ENCODE data around the gene MMP28. TPM values are rescaled to one million over a fixed set of nuclear protein-coding genes. Genes with fewer than 3 reads are reported as not detected.

Gene MMP28
- total RNA-seq, 4 donors from 2014 or later = 62.5 to 115 (median 79.1) TPM

DNA sequence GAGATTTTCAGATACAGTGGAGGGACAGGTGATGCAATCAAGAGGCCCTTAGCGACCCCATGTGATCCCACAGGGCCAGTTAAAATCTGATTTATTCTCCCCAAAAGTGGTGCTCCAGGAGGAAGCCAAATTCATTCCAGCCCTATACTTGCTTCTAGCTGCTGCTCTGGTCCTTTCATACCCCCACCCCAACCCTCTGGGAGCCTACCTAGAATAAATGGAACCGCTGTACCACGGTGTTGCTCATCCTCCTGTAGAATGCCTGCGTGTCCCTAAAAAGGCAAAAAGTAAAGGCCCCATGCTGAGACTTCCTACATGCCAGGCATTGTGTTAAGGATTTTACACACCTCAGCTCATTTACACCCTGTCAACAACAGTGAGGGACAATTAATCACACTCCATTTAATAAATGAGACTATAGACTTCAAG, 66.0 kb downstream of the MMP28 start:
- TF ChIP-seq, protein P1, sequence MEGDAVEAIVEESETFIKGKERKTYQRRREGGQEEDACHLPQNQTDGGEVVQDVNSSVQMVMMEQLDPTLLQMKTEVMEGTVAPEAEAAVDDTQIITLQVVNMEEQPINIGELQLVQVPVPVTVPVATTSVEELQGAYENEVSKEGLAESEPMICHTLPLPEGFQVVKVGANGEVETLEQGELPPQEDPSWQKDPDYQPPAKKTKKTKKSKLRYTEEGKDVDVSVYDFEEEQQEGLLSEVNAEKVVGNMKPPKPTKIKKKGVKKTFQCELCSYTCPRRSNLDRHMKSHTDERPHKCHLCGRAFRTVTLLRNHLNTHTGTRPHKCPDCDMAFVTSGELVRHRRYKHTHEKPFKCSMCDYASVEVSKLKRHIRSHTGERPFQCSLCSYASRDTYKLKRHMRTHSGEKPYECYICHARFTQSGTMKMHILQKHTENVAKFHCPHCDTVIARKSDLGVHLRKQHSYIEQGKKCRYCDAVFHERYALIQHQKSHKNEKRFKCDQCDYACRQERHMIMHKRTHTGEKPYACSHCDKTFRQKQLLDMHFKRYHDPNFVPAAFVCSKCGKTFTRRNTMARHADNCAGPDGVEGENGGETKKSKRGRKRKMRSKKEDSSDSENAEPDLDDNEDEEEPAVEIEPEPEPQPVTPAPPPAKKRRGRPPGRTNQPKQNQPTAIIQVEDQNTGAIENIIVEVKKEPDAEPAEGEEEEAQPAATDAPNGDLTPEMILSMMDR (IDR thresholded peaks at IDR 0.05) = no peak
- no peak for TF ChIP-seq POLR2A (IDR thresholded peaks at IDR 0.05)
- WGBS, 2 donors = 75 to 80% methylated on average over 4 of the region's 4 CpGs
- intact Hi-C loops (cut with DNase I; ENCODE audit: low total_unique reads) = no loop called here
- no peak overlapping the region for H3K4me3 ChIP-seq (ENCODE audit: low read depth, poor library complexity, severe bottlenecking)
- DNase-seq (ENCODE audit: low spot score in 2 of 2) = no peak

DNA sequence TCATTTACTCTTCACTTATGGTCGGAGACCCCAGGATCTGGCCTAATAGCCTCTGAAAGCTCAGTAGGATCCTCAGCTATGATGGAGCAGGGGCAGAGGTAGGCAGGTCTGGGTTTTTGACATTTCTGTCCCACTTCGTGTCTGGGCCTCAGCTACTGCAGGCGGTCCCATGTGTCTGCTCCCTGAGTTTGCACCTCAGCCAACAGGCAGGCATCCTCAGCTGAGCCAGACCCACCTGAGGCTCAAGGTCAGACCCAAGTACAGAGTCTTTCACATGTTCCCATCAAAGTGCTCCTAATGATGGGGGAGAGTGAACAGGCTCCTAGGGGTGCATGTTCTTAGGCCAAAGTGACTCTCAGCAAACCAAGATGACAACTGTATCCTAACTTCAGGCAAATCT, 66.9 kb downstream of the MMP28 start:
- intact Hi-C loops (cut with DNase I; ENCODE audit: low total_unique reads) = no loop called here
- no peak overlapping the region for H3K4me3 ChIP-seq (ENCODE audit: low read depth, poor library complexity, severe bottlenecking)
- no peak for TF ChIP-seq POLR2A (IDR thresholded peaks at IDR 0.05)
- TF ChIP-seq, protein P1 (IDR thresholded peaks at IDR 0.05) = no peak
- peak in 1 of 2 donors; percentile 74 for DNase-seq (ENCODE audit: low spot score in 2 of 2)
- 81 to 88% methylated on average over 3 of the region's 3 CpGs for WGBS, 2 donors

DNA sequence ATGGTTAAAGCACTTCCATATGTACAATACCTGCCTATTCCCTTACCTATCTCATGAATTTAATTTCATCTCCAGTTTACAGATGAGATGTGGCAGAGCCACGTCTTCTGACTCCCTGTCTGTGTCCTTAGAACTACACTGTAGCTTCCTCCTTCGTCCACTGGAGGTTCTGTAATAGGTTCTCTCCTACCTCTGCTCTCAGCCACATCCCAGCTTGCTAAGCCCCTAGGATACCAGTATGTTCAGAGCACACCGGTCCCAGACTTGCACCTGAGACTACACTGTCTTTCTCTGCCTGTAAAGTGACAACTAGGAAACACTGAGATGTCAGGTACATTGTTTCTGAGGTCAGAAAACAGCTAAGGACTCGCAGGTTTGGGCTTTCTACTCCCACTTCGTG, 67.8 kb downstream of the MMP28 start:
- H3K4me3 ChIP-seq (ENCODE audit: low read depth, poor library complexity, severe bottlenecking) = no peak overlapping the region
- TF ChIP-seq, protein P1 (IDR thresholded peaks at IDR 0.05) = no peak
- TF ChIP-seq POLR2A (IDR thresholded peaks at IDR 0.05) = no peak
- DNase-seq (ENCODE audit: low spot score in 2 of 2) = no peak
- 88 to 92% methylated on average over 5 of the region's 5 CpGs for WGBS, 2 donors
- intact Hi-C loops (cut with DNase I; ENCODE audit: low total_unique reads) = no loop called here

DNA sequence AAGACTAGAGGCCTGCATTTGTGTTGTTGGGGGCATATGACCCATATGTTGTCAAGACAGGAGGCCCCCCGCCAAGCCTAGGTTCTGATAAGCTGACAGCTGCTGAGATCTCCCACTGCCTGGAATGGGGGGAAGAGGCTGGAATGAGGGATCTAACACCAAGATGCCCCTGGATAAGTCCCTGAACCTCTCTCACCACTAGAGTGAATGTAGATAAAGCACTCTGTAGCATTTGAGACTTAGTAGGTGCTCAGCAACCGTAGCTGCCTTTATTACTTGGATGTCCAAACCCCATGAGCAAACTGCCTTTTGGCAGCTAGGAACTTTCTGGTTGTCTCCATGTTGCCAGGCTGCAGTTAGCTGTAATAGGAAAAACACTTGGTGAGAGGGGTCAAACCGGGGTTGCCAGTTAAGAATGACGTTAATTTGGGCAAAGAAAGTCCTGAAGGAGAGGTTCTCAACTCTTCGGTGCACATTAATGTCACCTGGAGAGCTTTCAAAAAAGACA, 68.4 kb downstream of the MMP28 start:
- TF ChIP-seq, protein P1 (IDR thresholded peaks at IDR 0.05) = no peak
- no peak overlapping the region for H3K4me3 ChIP-seq (ENCODE audit: low read depth, poor library complexity, severe bottlenecking)
- WGBS, 2 donors = 81% methylated on average over 5 of the region's 5 CpGs
- DNase-seq (ENCODE audit: low spot score in 2 of 2) = no peak
- intact Hi-C loops (cut with DNase I; ENCODE audit: low total_unique reads) = no loop called here

DNA sequence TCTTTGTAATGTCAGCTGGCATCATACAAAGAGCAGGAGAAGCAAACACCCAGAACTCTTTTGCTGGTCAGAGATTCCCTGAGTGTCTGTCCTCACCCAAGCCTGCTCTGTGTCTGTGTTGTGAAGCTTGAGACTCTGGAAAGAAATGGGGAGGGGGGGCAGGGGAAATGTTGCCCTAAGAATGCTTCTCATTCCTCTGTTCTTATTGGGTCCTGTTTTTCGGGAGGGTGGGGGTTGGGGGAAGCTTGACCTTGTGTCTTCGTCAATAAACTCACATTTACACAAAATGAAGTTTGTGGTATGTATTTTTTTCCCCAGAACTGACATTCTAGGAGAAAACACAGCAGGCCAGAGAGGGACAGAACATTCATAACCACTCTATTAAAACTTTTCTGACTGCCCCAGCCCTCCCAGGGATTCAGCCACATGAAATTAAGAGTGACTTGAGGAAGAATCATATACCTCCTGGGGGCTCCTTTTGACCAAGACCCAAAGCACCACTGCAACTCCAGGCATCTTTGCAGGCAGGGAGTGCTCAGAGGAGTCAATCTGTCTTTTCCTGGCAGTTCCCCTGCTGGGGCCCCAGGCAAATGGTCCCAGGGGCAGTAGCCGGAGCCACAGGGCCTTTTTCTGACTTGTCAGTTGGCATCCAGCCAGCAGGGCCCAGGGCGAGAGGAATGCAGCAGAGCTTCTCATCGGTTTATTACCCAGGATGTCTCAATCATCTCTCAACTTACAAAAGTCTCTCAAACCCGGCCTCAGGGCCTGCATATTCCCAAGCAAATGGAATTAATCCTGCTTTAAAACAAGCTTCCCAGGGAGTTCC, 69.1 kb downstream of the MMP28 start:
- 50 to 53% methylated on average over 6 of the region's 6 CpGs for WGBS, 2 donors
- intact Hi-C loops (cut with DNase I; ENCODE audit: low total_unique reads) = no loop called here
- peak in 1 of 2 donors; percentile 88 for DNase-seq (ENCODE audit: low spot score in 2 of 2)
- no peak overlapping the region for H3K4me3 ChIP-seq (ENCODE audit: low read depth, poor library complexity, severe bottlenecking)
- no peak for TF ChIP-seq POLR2A (IDR thresholded peaks at IDR 0.05)
- TF ChIP-seq, protein P1 (IDR thresholded peaks at IDR 0.05) = no peak

Measured in lower leg skin (tissue), 4 donors.